ENCODE results near the gene HOXA6. TPM values are rescaled to one million over a fixed set of nuclear protein-coding genes. Genes with fewer than 3 reads are reported as not detected.
A peak's percentile ranks its signal among the peaks of the same experiment; 100 is the strongest.

HOXA6 gene
- total RNA-seq, 1 donor: 7.6 TPM

DNA sequence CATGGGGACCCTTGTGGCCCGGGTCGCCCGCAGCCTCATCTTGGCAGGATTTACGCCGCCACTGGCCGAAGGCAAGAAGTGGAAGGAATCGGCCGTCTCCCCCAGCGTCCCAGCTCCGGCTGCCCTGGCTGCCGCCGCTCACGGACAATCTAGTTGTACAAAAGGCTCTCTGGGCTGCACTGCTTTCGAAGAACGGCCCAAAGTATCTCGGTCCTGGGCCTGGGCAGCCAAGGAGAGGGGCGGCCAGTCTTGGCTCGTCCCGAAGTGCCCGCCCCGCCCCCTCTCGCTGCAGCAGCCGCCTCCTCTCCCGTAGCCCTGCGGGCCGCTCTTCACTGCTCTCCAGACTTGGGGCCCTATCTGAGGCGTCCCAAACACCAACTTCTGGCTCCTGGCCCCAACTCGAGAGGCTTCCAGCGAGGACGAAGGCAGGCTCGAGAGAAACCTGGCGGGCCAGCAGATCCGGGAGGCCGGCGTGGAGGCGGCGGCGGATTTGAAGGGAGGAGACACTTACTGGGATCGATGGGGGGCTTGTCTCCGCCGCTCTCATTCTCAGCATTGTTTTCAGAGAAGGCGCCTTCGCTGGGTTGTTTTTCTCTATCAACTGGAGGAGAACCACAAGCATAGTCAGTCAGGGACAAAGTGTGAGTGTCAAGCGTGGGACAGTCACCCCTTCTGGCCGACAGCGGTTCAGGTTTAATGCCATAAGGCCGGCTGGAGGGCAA lies 17.0 kb upstream of the HOXA6 start:
- peaks cover 17% of the 10 kb centered on the region for H4K20me1 ChIP-seq (ENCODE audit: insufficient read depth, low read length)
- peaks cover 32% of the 10 kb centered on the region for H3K4me1 ChIP-seq (ENCODE audit: insufficient read depth, low read length)
- H2AFZ ChIP-seq (ENCODE audit: low read length): no peak overlapping the region
- no peaks in the 10 kb centered on the region for H3K27me3 ChIP-seq (ENCODE audit: insufficient read depth, low read length)
- peak overlapping the region; percentile 95 for H3K27ac ChIP-seq (ENCODE audit: low read depth, low read length)
- H3K4me3 ChIP-seq (ENCODE audit: insufficient read depth, low read length): peak overlapping the region; percentile 75
- H3K9me3 ChIP-seq (ENCODE audit: low read depth, low read length): no peaks in the 10 kb centered on the region
- peaks cover 94% of the 10 kb centered on the region for H3K79me2 ChIP-seq (ENCODE audit: insufficient read depth, low read length)
- peak; percentile 92 for DNase-seq (ENCODE audit: insufficient read length, low spot score, missing footprints)
- H3K36me3 ChIP-seq (ENCODE audit: insufficient read depth, low read length): peaks cover 18% of the 10 kb centered on the region
- H3K4me2 ChIP-seq (ENCODE audit: insufficient read depth, low read length): peak overlapping the region; percentile 99
- TF ChIP-seq, protein P1, sequence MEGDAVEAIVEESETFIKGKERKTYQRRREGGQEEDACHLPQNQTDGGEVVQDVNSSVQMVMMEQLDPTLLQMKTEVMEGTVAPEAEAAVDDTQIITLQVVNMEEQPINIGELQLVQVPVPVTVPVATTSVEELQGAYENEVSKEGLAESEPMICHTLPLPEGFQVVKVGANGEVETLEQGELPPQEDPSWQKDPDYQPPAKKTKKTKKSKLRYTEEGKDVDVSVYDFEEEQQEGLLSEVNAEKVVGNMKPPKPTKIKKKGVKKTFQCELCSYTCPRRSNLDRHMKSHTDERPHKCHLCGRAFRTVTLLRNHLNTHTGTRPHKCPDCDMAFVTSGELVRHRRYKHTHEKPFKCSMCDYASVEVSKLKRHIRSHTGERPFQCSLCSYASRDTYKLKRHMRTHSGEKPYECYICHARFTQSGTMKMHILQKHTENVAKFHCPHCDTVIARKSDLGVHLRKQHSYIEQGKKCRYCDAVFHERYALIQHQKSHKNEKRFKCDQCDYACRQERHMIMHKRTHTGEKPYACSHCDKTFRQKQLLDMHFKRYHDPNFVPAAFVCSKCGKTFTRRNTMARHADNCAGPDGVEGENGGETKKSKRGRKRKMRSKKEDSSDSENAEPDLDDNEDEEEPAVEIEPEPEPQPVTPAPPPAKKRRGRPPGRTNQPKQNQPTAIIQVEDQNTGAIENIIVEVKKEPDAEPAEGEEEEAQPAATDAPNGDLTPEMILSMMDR (IDR thresholded peaks at IDR 0.05; ENCODE audit: extremely low read depth, low read depth, low read length): peak; percentile 26

- peaks cover 17% of the 10 kb centered on the region for H4K20me1 ChIP-seq (ENCODE audit: insufficient read depth, low read length)
- peak overlapping the region; percentile 99 for H3K4me2 ChIP-seq (ENCODE audit: insufficient read depth, low read length)
- DNase-seq (ENCODE audit: insufficient read length, low spot score, missing footprints): peak; percentile 91
- H3K27ac ChIP-seq (ENCODE audit: low read depth, low read length): peak overlapping the region; percentile 95
- peaks cover 89% of the 10 kb centered on the region for H3K79me2 ChIP-seq (ENCODE audit: insufficient read depth, low read length)
- H3K4me1 ChIP-seq (ENCODE audit: insufficient read depth, low read length): peaks cover 32% of the 10 kb centered on the region
- H3K9me3 ChIP-seq (ENCODE audit: low read depth, low read length): no peaks in the 10 kb centered on the region
- H3K36me3 ChIP-seq (ENCODE audit: insufficient read depth, low read length): peaks cover 18% of the 10 kb centered on the region
- no peak overlapping the region for H2AFZ ChIP-seq (ENCODE audit: low read length)
- peak overlapping the region; percentile 75 for H3K4me3 ChIP-seq (ENCODE audit: insufficient read depth, low read length)
- TF ChIP-seq, protein P1 (IDR thresholded peaks at IDR 0.05; ENCODE audit: extremely low read depth, low read depth, low read length): no peak
- H3K27me3 ChIP-seq (ENCODE audit: insufficient read depth, low read length): no peaks in the 10 kb centered on the region
Observed at GRCh38 chr7:27164045-27164366, 16.4 kb upstream of the HOXA6 start.

DNA sequence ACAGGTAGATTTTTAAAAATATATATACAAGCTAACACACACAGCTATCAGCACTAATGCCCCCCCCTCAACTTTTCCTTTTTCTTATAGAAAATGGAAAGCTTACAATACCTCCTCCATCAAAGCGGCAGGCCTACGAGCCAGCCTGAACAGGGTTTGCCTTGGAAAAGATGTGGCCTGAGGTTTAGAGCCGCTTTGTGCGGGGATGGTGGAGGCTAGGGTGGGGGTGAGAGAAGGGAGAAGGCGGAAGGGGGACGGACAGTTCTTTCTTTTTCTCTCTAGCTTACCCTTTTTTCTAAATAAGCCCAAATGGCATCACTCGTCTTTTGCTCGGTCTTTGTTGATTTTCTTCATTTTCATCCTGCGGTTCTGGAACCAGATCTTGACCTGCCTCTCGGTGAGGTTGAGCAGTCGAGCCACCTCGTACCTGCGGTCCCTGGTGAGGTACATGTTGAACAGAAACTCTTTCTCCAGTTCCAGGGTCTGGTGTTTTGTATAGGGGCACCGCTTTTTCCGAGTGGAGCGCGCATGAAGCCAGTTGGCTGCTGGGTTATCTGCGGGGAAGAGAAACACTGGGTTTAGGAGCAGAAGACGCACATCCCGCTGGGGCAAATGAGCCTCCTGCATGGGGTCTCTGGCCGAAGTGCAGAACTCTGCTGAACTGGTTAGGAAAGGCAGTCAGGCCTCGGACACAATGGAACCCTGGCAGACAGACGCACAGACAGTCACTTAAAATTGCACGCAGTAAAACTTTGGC lies 15.9 kb upstream of the HOXA6 start:
- H3K36me3 ChIP-seq (ENCODE audit: insufficient read depth, low read length): peaks cover 16% of the 10 kb centered on the region
- peak overlapping the region; percentile 75 for H3K4me3 ChIP-seq (ENCODE audit: insufficient read depth, low read length)
- peaks cover 83% of the 10 kb centered on the region for H3K79me2 ChIP-seq (ENCODE audit: insufficient read depth, low read length)
- no peak for DNase-seq (ENCODE audit: insufficient read length, low spot score, missing footprints)
- no peak overlapping the region for H2AFZ ChIP-seq (ENCODE audit: low read length)
- H3K4me2 ChIP-seq (ENCODE audit: insufficient read depth, low read length): peak overlapping the region; percentile 99
- H3K27ac ChIP-seq (ENCODE audit: low read depth, low read length): peak overlapping the region; percentile 95
- H3K9me3 ChIP-seq (ENCODE audit: low read depth, low read length): no peaks in the 10 kb centered on the region
- peaks cover 28% of the 10 kb centered on the region for H3K4me1 ChIP-seq (ENCODE audit: insufficient read depth, low read length)
- TF ChIP-seq, protein P1 (IDR thresholded peaks at IDR 0.05; ENCODE audit: extremely low read depth, low read depth, low read length): no peak
- H3K27me3 ChIP-seq (ENCODE audit: insufficient read depth, low read length): no peaks in the 10 kb centered on the region
- H4K20me1 ChIP-seq (ENCODE audit: insufficient read depth, low read length): peaks cover 17% of the 10 kb centered on the region
